ENCODE results near the gene TRAPPC12. TPM values are rescaled to one million over a fixed set of nuclear protein-coding genes. Genes with fewer than 3 reads are reported as not detected.
"Not testable (repeated sequence)": the region's sequence is repeated elsewhere in the genome, so short reads cannot be mapped to it uniquely, and the experiment has no call there.

Gene TRAPPC12
- total RNA-seq, 2 donors from 2014 or later = 85.4 to 86.0 TPM

- Mint-ChIP-seq H3K27me3 (ENCODE audit: low read depth) (no peaks in the 10 kb centered on the region), H3K9me3 (no peaks in the 10 kb centered on the region), H3K4me1 (ENCODE audit: low read depth) (no peaks in the 10 kb centered on the region), H3K4me3 (no peak overlapping the region), H3K27ac (no peak overlapping the region), H3K36me3 (ENCODE audit: insufficient read depth in 2 of 2) (peaks cover 0 to 1% of the 10 kb centered on the region in 2 donors)
- ATAC-seq (replicated peaks in 1 of 2) = no peak
- no peak for DNase-seq
Measured at GRCh38 chr2:3488061-3488531, 108.6 kb downstream of the TRAPPC12 start.

GRCh38 chr2:3488855-3489763, 109.6 kb downstream of the TRAPPC12 start:
- H3K4me3 Mint-ChIP-seq = no peak overlapping the region
- peaks cover 0 to 1% of the 10 kb centered on the region in 2 donors for H3K36me3 Mint-ChIP-seq (ENCODE audit: insufficient read depth in 2 of 2)
- DNase-seq (no peak), ATAC-seq (replicated peaks in 1 of 2) (no peak)
- no peak overlapping the region for H3K27ac Mint-ChIP-seq
- no peaks in the 10 kb centered on the region for H3K4me1 Mint-ChIP-seq (ENCODE audit: low read depth)
- no peaks in the 10 kb centered on the region for H3K27me3 Mint-ChIP-seq (ENCODE audit: low read depth)
- H3K9me3 Mint-ChIP-seq = no peaks in the 10 kb centered on the region

- Mint-ChIP-seq H3K36me3 (ENCODE audit: insufficient read depth in 2 of 2) (peaks cover 0 to 1% of the 10 kb centered on the region in 2 donors), H3K27ac (no peak overlapping the region), H3K4me1 (ENCODE audit: low read depth) (no peaks in the 10 kb centered on the region), H3K9me3 (no peaks in the 10 kb centered on the region), H3K4me3 (no peak overlapping the region), H3K27me3 (ENCODE audit: low read depth) (no peaks in the 10 kb centered on the region)
- ATAC-seq (replicated peaks in 1 of 2) (no peak), DNase-seq (no peak)
Measured at GRCh38 chr2:3489764-3490115, 110.2 kb downstream of the TRAPPC12 start.

GRCh38 chr2:3490191-3491170, 111.0 kb downstream of the TRAPPC12 start:
- no peak overlapping the region for H3K4me3 Mint-ChIP-seq
- no peaks in the 10 kb centered on the region for H3K4me1 Mint-ChIP-seq (ENCODE audit: low read depth)
- no peak overlapping the region for H3K27ac Mint-ChIP-seq
- H3K36me3 Mint-ChIP-seq (ENCODE audit: insufficient read depth in 2 of 2) = peaks cover 0 to 1% of the 10 kb centered on the region in 2 donors
- no peaks in the 10 kb centered on the region for H3K27me3 Mint-ChIP-seq (ENCODE audit: low read depth)
- H3K9me3 Mint-ChIP-seq = no peaks in the 10 kb centered on the region
- DNase-seq = no peak
- peak in 1 of 2 donors; percentile 16 for ATAC-seq (replicated peaks in 1 of 2)

GRCh38 chr2:3491306-3491705, 111.8 kb downstream of the TRAPPC12 start:
- no peaks in the 10 kb centered on the region for H3K9me3 Mint-ChIP-seq
- no peak for ATAC-seq (replicated peaks in 1 of 2)

GRCh38 chr2:3491716-3492474, 112.4 kb downstream of the TRAPPC12 start:
- no peaks in the 10 kb centered on the region for H3K4me1 Mint-ChIP-seq (ENCODE audit: low read depth)
- no peak for DNase-seq
- no peaks in the 10 kb centered on the region for H3K9me3 Mint-ChIP-seq
- H3K4me3 Mint-ChIP-seq = no peak overlapping the region
- no peaks in the 10 kb centered on the region for H3K36me3 Mint-ChIP-seq (ENCODE audit: insufficient read depth in 2 of 2)
- no peaks in the 10 kb centered on the region for H3K27me3 Mint-ChIP-seq (ENCODE audit: low read depth)
- no peak for ATAC-seq (replicated peaks in 1 of 2)
- no peak overlapping the region for H3K27ac Mint-ChIP-seq

More at GRCh38 chr2:3491306-3491705, 111.8 kb downstream of the TRAPPC12 start:
- Mint-ChIP-seq H3K36me3 (ENCODE audit: insufficient read depth in 2 of 2) (no peaks in the 10 kb centered on the region), H3K27me3 (ENCODE audit: low read depth) (no peaks in the 10 kb centered on the region), H3K4me3 (no peak overlapping the region), H3K27ac (no peak overlapping the region), H3K4me1 (ENCODE audit: low read depth) (no peaks in the 10 kb centered on the region)
- DNase-seq = no peak

- H3K4me3 Mint-ChIP-seq; H3K27me3 Mint-ChIP-seq (ENCODE audit: low read depth); H3K9me3 Mint-ChIP-seq; H3K36me3 Mint-ChIP-seq (ENCODE audit: insufficient read depth in 2 of 2); H3K4me1 Mint-ChIP-seq (ENCODE audit: low read depth); DNase-seq; ATAC-seq (replicated peaks in 1 of 2); H3K27ac Mint-ChIP-seq: not testable (repeated sequence)
Measured at GRCh38 chr2:3492475-3492787, 112.9 kb downstream of the TRAPPC12 start.

- ATAC-seq (replicated peaks in 1 of 2) = no peak
- Mint-ChIP-seq H3K36me3 (ENCODE audit: insufficient read depth in 2 of 2) (no peaks in the 10 kb centered on the region), H3K27ac (no peak overlapping the region), H3K9me3 (no peaks in the 10 kb centered on the region), H3K27me3 (ENCODE audit: low read depth) (no peaks in the 10 kb centered on the region), H3K4me1 (ENCODE audit: low read depth) (no peaks in the 10 kb centered on the region), H3K4me3 (no peak overlapping the region)
- DNase-seq = no peak
Measured at GRCh38 chr2:3492951-3493614, 113.6 kb downstream of the TRAPPC12 start.

- DNase-seq = no peak
- Mint-ChIP-seq H3K36me3 (ENCODE audit: insufficient read depth in 2 of 2) (peaks cover 0 to 2% of the 10 kb centered on the region in 2 donors), H3K9me3 (no peaks in the 10 kb centered on the region), H3K4me1 (ENCODE audit: low read depth) (no peaks in the 10 kb centered on the region), H3K4me3 (no peak overlapping the region), H3K27ac (no peak overlapping the region), H3K27me3 (ENCODE audit: low read depth) (no peaks in the 10 kb centered on the region)
- no peak for ATAC-seq (replicated peaks in 1 of 2)
Measured at GRCh38 chr2:3493615-3494007, 114.1 kb downstream of the TRAPPC12 start.

- H3K9me3 Mint-ChIP-seq = no peaks in the 10 kb centered on the region
- H3K27ac Mint-ChIP-seq = no peak overlapping the region
- H3K27me3 Mint-ChIP-seq (ENCODE audit: low read depth) = no peaks in the 10 kb centered on the region
- no peak overlapping the region for H3K4me3 Mint-ChIP-seq
- H3K4me1 Mint-ChIP-seq (ENCODE audit: low read depth) = no peaks in the 10 kb centered on the region
- DNase-seq (no peak), ATAC-seq (replicated peaks in 1 of 2) (no peak)
- peaks cover 0 to 2% of the 10 kb centered on the region in 2 donors for H3K36me3 Mint-ChIP-seq (ENCODE audit: insufficient read depth in 2 of 2)
Measured at GRCh38 chr2:3494984-3495666, 115.6 kb downstream of the TRAPPC12 start.

GRCh38 chr2:3496708-3497080, 117.2 kb downstream of the TRAPPC12 start:
- H3K4me3 Mint-ChIP-seq; H3K27me3 Mint-ChIP-seq (ENCODE audit: low read depth); DNase-seq; H3K4me1 Mint-ChIP-seq (ENCODE audit: low read depth); H3K27ac Mint-ChIP-seq; H3K9me3 Mint-ChIP-seq; H3K36me3 Mint-ChIP-seq (ENCODE audit: insufficient read depth in 2 of 2); ATAC-seq (replicated peaks in 1 of 2): not testable (repeated sequence)
